ENCODE data around the gene MSI2. TPM values are rescaled to one million over a fixed set of nuclear protein-coding genes. Genes with fewer than 3 reads are reported as not detected.
A peak's percentile ranks its signal among the peaks of the same experiment; 100 is the strongest.

The MSI2 gene
- total and polyA plus RNA-seq, 9 of the 15 experiments (the other 6 are each of a cell fraction or from before 2014, with no cell fraction given): 4.6 to 61.8 (median 42.4) TPM

- TF ChIP-seq AFF4 (CRISPR knock-in tag; IDR thresholded peaks at IDR 0.05) (no peak), ZNF239 (CRISPR knock-in tag; IDR thresholded peaks at IDR 0.05) (no peak), SNRNP70 (optimal IDR thresholded peaks at IDR 0.05; ENCODE audit: low read depth, low read length) (no peak), CGGBP1 (CRISPR knock-in tag; IDR thresholded peaks at IDR 0.05) (no peak), SMAD4 (CRISPR knock-in tag; conservative IDR thresholded peaks at IDR 0.05) (peak; percentile 90), ZNF232 (CRISPR knock-in tag; IDR thresholded peaks at IDR 0.05) (no peak), NFATC3 (IDR thresholded peaks at IDR 0.05) (no peak), THRAP3 (IDR thresholded peaks at IDR 0.05; ENCODE audit: borderline replicate concordance) (no peak), HNRNPUL1 (IDR thresholded peaks at IDR 0.05; ENCODE audit: low read length) (no peak), PURB (CRISPR knock-in tag; IDR thresholded peaks at IDR 0.05; ENCODE audit: low read depth) (no peak), ZNF398 (CRISPR knock-in tag; IDR thresholded peaks at IDR 0.05) (no peak), ZZZ3 (IDR thresholded peaks at IDR 0.05) (no peak), ZNF445 (CRISPR knock-in tag; IDR thresholded peaks at IDR 0.05; ENCODE audit: low read depth) (no peak), RERE (CRISPR knock-in tag; IDR thresholded peaks at IDR 0.05; ENCODE audit: borderline replicate concordance) (no peak), POLR2H (tag; IDR thresholded peaks at IDR 0.05; ENCODE audit: low read depth) (no peak), ERF (CRISPR knock-in tag; IDR thresholded peaks at IDR 0.05) (no peak)
These were observed 123.0 kb downstream of the MSI2 start (continued) for GRCh38 chr17:57379237-57379894.

All from K562 (cell line).